ENCODE data around the gene INO80. TPM values are rescaled to one million over a fixed set of nuclear protein-coding genes. Genes with fewer than 3 reads are reported as not detected.

The INO80 gene
- total RNA-seq, 2 donors from 2014 or later: 14.8 to 17.5 TPM

DNA sequence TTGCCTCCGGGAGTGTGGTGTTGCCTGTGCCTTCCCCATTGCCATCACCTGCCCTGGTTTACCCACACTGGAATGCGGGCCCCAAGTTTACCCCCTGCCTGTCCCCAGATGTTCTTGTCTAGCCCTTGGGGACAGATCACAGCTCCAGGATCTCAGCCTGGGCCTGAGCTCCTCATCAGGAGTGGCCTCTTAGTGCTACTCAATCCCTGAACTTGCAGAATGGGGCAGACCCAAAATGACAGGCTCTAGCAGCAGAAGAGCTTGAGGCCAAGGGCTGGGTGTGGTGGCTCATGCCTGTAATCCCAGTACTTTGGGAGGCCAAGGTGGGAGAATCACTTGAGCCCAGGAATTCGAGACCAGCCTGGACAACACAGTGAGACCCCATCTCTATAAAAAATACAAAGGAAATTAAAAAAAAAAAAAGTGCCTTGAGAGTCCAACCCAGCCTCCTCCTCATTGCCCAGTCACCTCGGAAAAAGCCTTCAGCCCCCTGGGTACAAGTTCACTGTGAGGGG, 159.0 kb downstream of the INO80 start:
- H3K27ac Mint-ChIP-seq: no peak overlapping the region
- WGBS, 2 experiments (ENCODE audit: insufficient coverage in 1 of 2, insufficient read length in 1 of 2): 86 to 100% methylated on average over 1 to 3 of the region's 4 CpGs
- Histone ChIP-seq H3K9ac (ENCODE audit: extremely low read depth, low read length, poor library complexity, severe bottlenecking) (no peak overlapping the region), H3K9me3 (ENCODE audit: control insufficient read depth, low read length) (no peaks in the 10 kb centered on the region), H3K4me3 (ENCODE audit: low read length) (no peak overlapping the region), H3K36me3 (ENCODE audit: control insufficient read depth, insufficient read depth, low read length) (no peaks in the 10 kb centered on the region), H3K27ac (ENCODE audit: low read depth, low read length) (no peak overlapping the region), H3K27me3 (ENCODE audit: control insufficient read depth, insufficient read depth, low read length, poor library complexity, severe bottlenecking) (no peaks in the 10 kb centered on the region), H3K4me1 (ENCODE audit: control insufficient read depth, insufficient read depth, low read length) (no peaks in the 10 kb centered on the region)
- peaks cover 21% of the 10 kb centered on the region for H3K4me1 Mint-ChIP-seq
- H3K36me3 Mint-ChIP-seq (ENCODE audit: low read depth): peaks cover 2% of the 10 kb centered on the region
- DNase-seq: no peak
- H3K9me3 Mint-ChIP-seq: peaks cover 1% of the 10 kb centered on the region
- no peak for TF ChIP-seq CTCF (conservative IDR thresholded peaks at IDR 0.05)
- H3K27me3 Mint-ChIP-seq (ENCODE audit: insufficient read depth): peaks cover 20% of the 10 kb centered on the region
- no peak overlapping the region for H3K4me3 Mint-ChIP-seq

DNA sequence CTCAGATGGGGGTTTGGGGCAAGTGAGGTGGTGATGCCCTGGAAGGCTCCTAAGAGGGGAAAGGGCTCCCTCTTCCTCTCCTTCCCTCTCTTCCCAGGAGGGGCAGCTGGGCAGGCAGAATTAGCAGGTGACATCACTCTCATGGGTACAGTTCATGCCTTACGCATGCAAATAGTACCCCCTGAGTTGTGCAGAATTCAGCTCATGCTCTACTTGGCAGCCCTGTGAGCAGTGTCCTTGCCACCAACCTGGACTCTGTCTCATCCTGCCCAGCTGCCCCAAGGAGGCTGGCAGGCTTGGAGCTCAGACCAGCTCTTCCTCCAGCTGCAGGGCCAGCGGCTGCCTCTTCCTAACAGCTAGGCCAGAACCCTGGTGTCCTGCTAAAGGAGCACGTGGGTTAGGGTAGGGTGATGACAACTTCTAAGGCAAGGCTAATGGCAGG, 159.5 kb downstream of the INO80 start:
- Histone ChIP-seq H3K9me3 (ENCODE audit: control insufficient read depth, low read length) (no peaks in the 10 kb centered on the region), H3K4me3 (ENCODE audit: low read length) (no peak overlapping the region), H3K27me3 (ENCODE audit: control insufficient read depth, insufficient read depth, low read length, poor library complexity, severe bottlenecking) (no peaks in the 10 kb centered on the region), H3K4me1 (ENCODE audit: control insufficient read depth, insufficient read depth, low read length) (no peaks in the 10 kb centered on the region), H3K9ac (ENCODE audit: extremely low read depth, low read length, poor library complexity, severe bottlenecking) (no peak overlapping the region), H3K36me3 (ENCODE audit: control insufficient read depth, insufficient read depth, low read length) (no peaks in the 10 kb centered on the region), H3K27ac (ENCODE audit: low read depth, low read length) (no peak overlapping the region)
- DNase-seq: no peak
- TF ChIP-seq CTCF (conservative IDR thresholded peaks at IDR 0.05): no peak
- Mint-ChIP-seq H3K36me3 (ENCODE audit: low read depth) (peaks cover 2% of the 10 kb centered on the region), H3K27ac (no peak overlapping the region), H3K4me3 (no peak overlapping the region), H3K27me3 (ENCODE audit: insufficient read depth) (peaks cover 26% of the 10 kb centered on the region), H3K4me1 (peaks cover 21% of the 10 kb centered on the region), H3K9me3 (no peaks in the 10 kb centered on the region)
- 92 to 94% methylated on average over 2 to 3 of the region's 3 CpGs for WGBS, 2 experiments (ENCODE audit: insufficient coverage in 1 of 2, insufficient read length in 1 of 2)

DNA sequence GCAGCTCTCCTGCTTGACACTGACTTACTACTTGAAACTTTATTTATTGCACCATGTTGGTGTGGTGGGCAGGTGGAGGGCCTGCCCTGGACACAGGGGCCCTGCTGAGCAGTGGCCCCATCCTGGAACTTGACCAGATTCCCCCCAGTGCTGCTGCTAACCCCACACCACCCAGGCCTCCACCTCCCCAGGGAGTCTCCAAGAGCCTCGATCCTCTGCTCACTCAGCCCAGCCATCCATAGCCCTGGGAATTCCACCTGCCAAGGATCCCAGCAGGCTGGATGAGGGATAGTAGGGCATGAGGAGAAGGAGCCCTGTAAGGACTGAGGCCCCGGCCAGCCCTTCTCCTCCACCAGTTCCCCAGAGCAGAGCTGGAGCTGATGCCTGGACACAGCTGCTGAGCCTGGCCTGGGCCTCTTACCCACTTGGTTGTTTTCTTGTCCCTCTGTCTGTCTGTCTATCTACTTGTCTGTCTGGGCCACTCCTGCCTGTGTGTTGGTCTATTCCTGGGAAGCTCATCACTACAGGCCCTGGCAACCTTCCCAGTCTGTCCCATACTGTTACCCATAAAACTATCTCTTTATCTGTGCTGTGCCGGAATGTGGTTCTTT, 160.0 kb downstream of the INO80 start:
- peaks cover 2% of the 10 kb centered on the region for H3K36me3 Mint-ChIP-seq (ENCODE audit: low read depth)
- no peak overlapping the region for H3K4me3 Mint-ChIP-seq
- DNase-seq: no peak
- H3K4me3 ChIP-seq (ENCODE audit: low read length): no peak overlapping the region
- H3K4me1 ChIP-seq (ENCODE audit: control insufficient read depth, insufficient read depth, low read length): no peaks in the 10 kb centered on the region
- no peak overlapping the region for H3K9ac ChIP-seq (ENCODE audit: extremely low read depth, low read length, poor library complexity, severe bottlenecking)
- peaks cover 21% of the 10 kb centered on the region for H3K4me1 Mint-ChIP-seq
- H3K27ac ChIP-seq (ENCODE audit: low read depth, low read length): no peak overlapping the region
- H3K9me3 Mint-ChIP-seq: no peaks in the 10 kb centered on the region
- TF ChIP-seq CTCF (conservative IDR thresholded peaks at IDR 0.05): no peak
- peaks cover 29% of the 10 kb centered on the region for H3K27me3 Mint-ChIP-seq (ENCODE audit: insufficient read depth)
- no peaks in the 10 kb centered on the region for H3K27me3 ChIP-seq (ENCODE audit: control insufficient read depth, insufficient read depth, low read length, poor library complexity, severe bottlenecking)
- no peak overlapping the region for H3K27ac Mint-ChIP-seq
- H3K36me3 ChIP-seq (ENCODE audit: control insufficient read depth, insufficient read depth, low read length): no peaks in the 10 kb centered on the region
- H3K9me3 ChIP-seq (ENCODE audit: control insufficient read depth, low read length): no peaks in the 10 kb centered on the region
- 98% methylated on average over 3 of the region's 3 CpGs; no CpG with 5 or more reads in 1 of the 2 experiments for WGBS, 2 experiments (ENCODE audit: insufficient coverage in 1 of 2, insufficient read length in 1 of 2)
